SJCRH30 (cell line): ENCODE data around the gene MYMK. TPM values are rescaled to one million over a fixed set of nuclear protein-coding genes. Genes with fewer than 3 reads are reported as not detected.
A peak's percentile ranks its signal among the peaks of the same experiment; 100 is the strongest.

Experiments
- DNase-seq, 2 experiments: peaks; one replicate each; pipeline ENCODE4 v3.0.0-alpha.2; 2015 to 2020
- H3K27ac ChIP-seq: fragments of 250-450 bp; sonication (Bioruptor Pico); 2 replicates; pipeline ENCODE4 v1.5.1; 2020; ENCODE audit warnings: mild to moderate bottlenecking, moderate library complexity
- H3K27me3 ChIP-seq: fragments of 250-450 bp; sonication (Bioruptor Pico); 2 replicates; pipeline ENCODE4 v1.5.1; 2020; ENCODE audit warnings: mild to moderate bottlenecking, moderate library complexity
- H3K36me3 ChIP-seq: fragments of 250-450 bp; sonication (Bioruptor Pico); 2 replicates; pipeline ENCODE4 v1.5.1; 2020; ENCODE audit warnings: mild to moderate bottlenecking, moderate library complexity
- H3K4me1 ChIP-seq: fragments of 250-450 bp; sonication (Bioruptor Pico); 2 replicates; pipeline ENCODE4 v1.5.1; 2020; ENCODE audit warnings: mild to moderate bottlenecking, moderate library complexity
- H3K4me3 ChIP-seq: fragments of 250-450 bp; sonication (Bioruptor Pico); 2 replicates; pipeline ENCODE4 v1.5.1; 2020; ENCODE audit warnings: mild to moderate bottlenecking, moderate library complexity
- H3K9me3 ChIP-seq: fragments of 250-450 bp; sonication (Bioruptor Pico); replicated peaks from 2 replicates; pipeline ENCODE4 v1.5.1; 2020; ENCODE audit warnings: mild to moderate bottlenecking, moderate library complexity
- total RNA-seq: library from RNA; depleted of rRNA; stranded (reverse); fragments of >200 nt; shearing (Covaris generic); gene quantifications from 2 replicates; pipeline ENCODE4 v1.2.3, GENCODE V29; 2014

Gene MYMK
- total RNA-seq, 1 experiment from 2014 or later = 2.0 TPM

- no peak for DNase-seq
- Histone ChIP-seq H3K36me3 (no peaks in the 10 kb centered on the region), H3K9me3 (no peaks in the 10 kb centered on the region), H3K27ac (no peak overlapping the region), H3K4me3 (no peak overlapping the region), H3K27me3 (no peaks in the 10 kb centered on the region), H3K4me1 (peaks cover 39% of the 10 kb centered on the region)
Observed at GRCh38 chr9:133487331-133487725, 37.4 kb downstream of the MYMK start.

GRCh38 chr9:133485531-133486260 is 39.1 kb downstream of the MYMK start:
- Histone ChIP-seq H3K4me3 (no peak overlapping the region), H3K9me3 (no peaks in the 10 kb centered on the region), H3K27me3 (no peaks in the 10 kb centered on the region), H3K27ac (no peak overlapping the region), H3K4me1 (peaks cover 30% of the 10 kb centered on the region), H3K36me3 (no peaks in the 10 kb centered on the region)
- DNase-seq = no peak

- Histone ChIP-seq H3K4me3 (no peak overlapping the region), H3K27me3 (no peaks in the 10 kb centered on the region), H3K27ac (no peak overlapping the region), H3K9me3 (no peaks in the 10 kb centered on the region), H3K36me3 (no peaks in the 10 kb centered on the region), H3K4me1 (peaks cover 26% of the 10 kb centered on the region)
- DNase-seq = peak; percentile 75 to 82
Observed at GRCh38 chr9:133484671-133485437, 39.9 kb downstream of the MYMK start.

GRCh38 chr9:133483611-133484010 is 41.1 kb downstream of the MYMK start:
- no peak overlapping the region for H3K4me3 ChIP-seq
- no peak for DNase-seq
- H3K4me1 ChIP-seq = peaks cover 17% of the 10 kb centered on the region
- H3K27ac ChIP-seq = no peak overlapping the region
- H3K36me3 ChIP-seq = no peaks in the 10 kb centered on the region
- H3K27me3 ChIP-seq = no peaks in the 10 kb centered on the region
- H3K9me3 ChIP-seq = no peaks in the 10 kb centered on the region

- H3K9me3 ChIP-seq = no peaks in the 10 kb centered on the region
- peak within 1 kb of the TSS; percentile 66 for H3K4me3 ChIP-seq
- peak within 1 kb of the TSS; percentile 33 for H3K27ac ChIP-seq
- 0 out of 2 replicates have a peak, but pooled peaks cover 3% of the 10 kb centered on the region for H3K36me3 ChIP-seq
- no peaks in the 10 kb centered on the region for H3K27me3 ChIP-seq
- H3K4me1 ChIP-seq = peaks cover 13% of the 10 kb centered on the region
- peak; percentile 92 to 94 for DNase-seq
Observed at GRCh38 chr9:133478851-133479711, 45.7 kb downstream of the MYMK start, which contains the start of gene SLC2A6. TSS of gene SLC2A6 (minus strand) at chr9:133479099. CDS start at chr9:133479059, 40 bp downstream.

GRCh38 chr9:133477992-133478850 is 46.5 kb downstream of the MYMK start:
- H3K9me3 ChIP-seq = no peaks in the 10 kb centered on the region

GRCh38 chr9:133477461-133477860 is 47.3 kb downstream of the MYMK start:
- Histone ChIP-seq H3K4me1 (peaks cover 11% of the 10 kb centered on the region), H3K4me3 (no peak overlapping the region), H3K36me3 (peaks cover 8% of the 10 kb centered on the region; the same call in 1 of the 2 replicates), H3K27me3 (no peaks in the 10 kb centered on the region), H3K9me3 (no peaks in the 10 kb centered on the region), H3K27ac (no peak overlapping the region)
- no peak for DNase-seq

More at GRCh38 chr9:133477992-133478850, 46.5 kb downstream of the MYMK start:
- Histone ChIP-seq H3K36me3 (peaks cover 8% of the 10 kb centered on the region; the same call in 1 of the 2 replicates), H3K27ac (peak overlapping the region; percentile 33), H3K4me1 (peaks cover 11% of the 10 kb centered on the region), H3K27me3 (no peaks in the 10 kb centered on the region), H3K4me3 (peak overlapping the region; percentile 66)
- DNase-seq = peak; percentile 76 to 77

GRCh38 chr9:133476941-133477340 is 47.8 kb downstream of the MYMK start:
- Histone ChIP-seq H3K27me3 (no peaks in the 10 kb centered on the region), H3K4me3 (no peak overlapping the region), H3K9me3 (no peaks in the 10 kb centered on the region), H3K4me1 (peaks cover 6% of the 10 kb centered on the region), H3K36me3 (peaks cover 8% of the 10 kb centered on the region; the same call in 1 of the 2 replicates), H3K27ac (no peak overlapping the region)
- DNase-seq = no peak

- Histone ChIP-seq H3K4me3 (no peak overlapping the region), H3K27me3 (no peaks in the 10 kb centered on the region), H3K9me3 (no peaks in the 10 kb centered on the region), H3K4me1 (peaks cover 6% of the 10 kb centered on the region), H3K36me3 (peaks cover 8% of the 10 kb centered on the region; the same call in 1 of the 2 replicates), H3K27ac (no peak overlapping the region)
- DNase-seq = no peak
Observed at GRCh38 chr9:133476036-133476931, 48.5 kb downstream of the MYMK start.

- no peaks in the 10 kb centered on the region for H3K9me3 ChIP-seq
- no peak overlapping the region for H3K27ac ChIP-seq
- H3K36me3 ChIP-seq = peaks cover 8% of the 10 kb centered on the region; the same call in 1 of the 2 replicates
- H3K4me1 ChIP-seq = peaks cover 6% of the 10 kb centered on the region
- no peak overlapping the region for H3K4me3 ChIP-seq
- no peak for DNase-seq
- no peaks in the 10 kb centered on the region for H3K27me3 ChIP-seq
Observed at GRCh38 chr9:133475292-133476012, 49.3 kb downstream of the MYMK start.

- H3K36me3 ChIP-seq = peaks cover 8% of the 10 kb centered on the region; the same call in 1 of the 2 replicates
- H3K9me3 ChIP-seq = no peaks in the 10 kb centered on the region
- no peak overlapping the region for H3K4me3 ChIP-seq
- DNase-seq = no peak
- H3K4me1 ChIP-seq = peaks cover 6% of the 10 kb centered on the region
- H3K27me3 ChIP-seq = no peaks in the 10 kb centered on the region
- H3K27ac ChIP-seq = no peak overlapping the region
Observed at GRCh38 chr9:133474853-133475252, 49.9 kb downstream of the MYMK start.

- DNase-seq = no peak
- no peak overlapping the region for H3K4me3 ChIP-seq
- peaks cover 6% of the 10 kb centered on the region for H3K4me1 ChIP-seq
- no peaks in the 10 kb centered on the region for H3K9me3 ChIP-seq
- peaks cover 8% of the 10 kb centered on the region; the same call in 1 of the 2 replicates for H3K36me3 ChIP-seq
- no peak overlapping the region for H3K27ac ChIP-seq
- no peaks in the 10 kb centered on the region for H3K27me3 ChIP-seq
Observed at GRCh38 chr9:133474215-133474614, 50.5 kb downstream of the MYMK start.
